T-helper 17 cell (primary cell): ENCODE measurements around the gene MAP1S. TPM values are rescaled to one million over a fixed set of nuclear protein-coding genes. Genes with fewer than 3 reads are reported as not detected.

Experiments used
- ATAC-seq: fragments of 150-1000 bp; cut with Tn5 transposase; 2 replicates; pipeline ENCODE4 v1.10.0; 2021; ENCODE audit warnings: mild to moderate bottlenecking, moderate library complexity
- DNase-seq, 3 donors: peaks; one replicate each; pipeline versions ENCODE4 v3.0.0 to v3.0.0-alpha.2; 2020 to 2021
- H3K9me3 ChIP-seq: one replicate; pipeline ENCODE4 v1.7.0; 2013; ENCODE audit warnings: low read length, mild to moderate bottlenecking; ENCODE audit not compliant: control insufficient read depth, poor library complexity, severe bottlenecking
- H3K27ac Mint-ChIP-seq: one replicate; pipeline ENCODE4 v1.8.0; 2022; ENCODE audit warnings: mild to moderate bottlenecking, moderate library complexity, mixed read lengths
- H3K27me3 Mint-ChIP-seq: one replicate; pipeline ENCODE4 v1.8.0; 2022; ENCODE audit warnings: mixed read lengths
- H3K36me3 Mint-ChIP-seq: one replicate; pipeline ENCODE4 v1.8.0; 2022; ENCODE audit warnings: low read depth, mixed read lengths
- H3K4me1 Mint-ChIP-seq: one replicate; pipeline ENCODE4 v1.8.0; 2022; ENCODE audit warnings: mild to moderate bottlenecking, mixed read lengths
- H3K4me3 Mint-ChIP-seq: one replicate; pipeline ENCODE4 v1.8.0; 2022; ENCODE audit warnings: mild to moderate bottlenecking, moderate library complexity, mixed read lengths
- total RNA-seq, 4 donors: library from RNA in 2 of 4; stranded (reverse) in 2 of 4; gene quantifications; one replicate each; pipeline ENCODE4 v1.2.3 and lab custom pipeline; 2022 to 2026

MAP1S gene, protein sequence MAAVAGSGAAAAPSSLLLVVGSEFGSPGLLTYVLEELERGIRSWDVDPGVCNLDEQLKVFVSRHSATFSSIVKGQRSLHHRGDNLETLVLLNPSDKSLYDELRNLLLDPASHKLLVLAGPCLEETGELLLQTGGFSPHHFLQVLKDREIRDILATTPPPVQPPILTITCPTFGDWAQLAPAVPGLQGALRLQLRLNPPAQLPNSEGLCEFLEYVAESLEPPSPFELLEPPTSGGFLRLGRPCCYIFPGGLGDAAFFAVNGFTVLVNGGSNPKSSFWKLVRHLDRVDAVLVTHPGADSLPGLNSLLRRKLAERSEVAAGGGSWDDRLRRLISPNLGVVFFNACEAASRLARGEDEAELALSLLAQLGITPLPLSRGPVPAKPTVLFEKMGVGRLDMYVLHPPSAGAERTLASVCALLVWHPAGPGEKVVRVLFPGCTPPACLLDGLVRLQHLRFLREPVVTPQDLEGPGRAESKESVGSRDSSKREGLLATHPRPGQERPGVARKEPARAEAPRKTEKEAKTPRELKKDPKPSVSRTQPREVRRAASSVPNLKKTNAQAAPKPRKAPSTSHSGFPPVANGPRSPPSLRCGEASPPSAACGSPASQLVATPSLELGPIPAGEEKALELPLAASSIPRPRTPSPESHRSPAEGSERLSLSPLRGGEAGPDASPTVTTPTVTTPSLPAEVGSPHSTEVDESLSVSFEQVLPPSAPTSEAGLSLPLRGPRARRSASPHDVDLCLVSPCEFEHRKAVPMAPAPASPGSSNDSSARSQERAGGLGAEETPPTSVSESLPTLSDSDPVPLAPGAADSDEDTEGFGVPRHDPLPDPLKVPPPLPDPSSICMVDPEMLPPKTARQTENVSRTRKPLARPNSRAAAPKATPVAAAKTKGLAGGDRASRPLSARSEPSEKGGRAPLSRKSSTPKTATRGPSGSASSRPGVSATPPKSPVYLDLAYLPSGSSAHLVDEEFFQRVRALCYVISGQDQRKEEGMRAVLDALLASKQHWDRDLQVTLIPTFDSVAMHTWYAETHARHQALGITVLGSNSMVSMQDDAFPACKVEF
- 10 to 100 TPM; 34.6 to 36.0 TPM for total RNA-seq
- 19.3 to 25.3 reads per million in 2 donors for total RNA-seq (lab: John Stamatoyannopoulos, UW)

- peak; percentile 45 to 58 (median 48) for DNase-seq
These were observed at the start of gene MAP1S for GRCh38 chr19:17718947-17719711. Gene MAP1S, plus strand, starts transcription at chr19:17719480. Its CDS starts 23 bp downstream, at chr19:17719503.

GRCh38 chr19:17671906-17672305 lies 47.4 kb upstream of the MAP1S start:
- DNase-seq (no peak), ATAC-seq (no peak)
- Mint-ChIP-seq H3K27ac (no peak overlapping the region), H3K36me3 (no peaks in the 10 kb centered on the region), H3K4me1 (peaks cover 7% of the 10 kb centered on the region), H3K4me3 (no peak overlapping the region), H3K27me3 (peaks cover 19% of the 10 kb centered on the region)
- H3K9me3 ChIP-seq: no peaks in the 10 kb centered on the region

More at GRCh38 chr19:17718947-17719711, at the start of gene MAP1S:
- Mint-ChIP-seq H3K4me1 (peaks cover 34% of the 10 kb centered on the region), H3K36me3 (peaks cover 2% of the 10 kb centered on the region), H3K4me3 (peak within 1 kb of the TSS; percentile 95), H3K27ac (peak within 1 kb of the TSS; percentile 93), H3K27me3 (no peaks in the 10 kb centered on the region)
- no peaks in the 10 kb centered on the region for H3K9me3 ChIP-seq
- ATAC-seq: peak; percentile 92

GRCh38 chr19:17673937-17674799 lies 45.1 kb upstream of the MAP1S start:
- H3K9me3 ChIP-seq: no peaks in the 10 kb centered on the region
- peaks cover 37% of the 10 kb centered on the region for H3K27me3 Mint-ChIP-seq
- no peak for ATAC-seq
- H3K27ac Mint-ChIP-seq: no peak overlapping the region
- H3K4me1 Mint-ChIP-seq: peaks cover 10% of the 10 kb centered on the region
- DNase-seq: no peak
- peaks cover 3% of the 10 kb centered on the region for H3K36me3 Mint-ChIP-seq
- H3K4me3 Mint-ChIP-seq: no peak overlapping the region

GRCh38 chr19:17676295-17676694 lies 43.0 kb upstream of the MAP1S start:
- Mint-ChIP-seq H3K27ac (no peak overlapping the region), H3K4me3 (no peak overlapping the region), H3K36me3 (peaks cover 6% of the 10 kb centered on the region), H3K4me1 (peaks cover 18% of the 10 kb centered on the region), H3K27me3 (peaks cover 57% of the 10 kb centered on the region)
- H3K9me3 ChIP-seq: no peaks in the 10 kb centered on the region
- DNase-seq (no peak), ATAC-seq (no peak)

GRCh38 chr19:17677002-17677401 lies 42.3 kb upstream of the MAP1S start:
- Mint-ChIP-seq H3K4me3 (no peak overlapping the region), H3K36me3 (peaks cover 6% of the 10 kb centered on the region), H3K27ac (no peak overlapping the region), H3K4me1 (peaks cover 18% of the 10 kb centered on the region), H3K27me3 (peaks cover 63% of the 10 kb centered on the region)
- ATAC-seq (no peak), DNase-seq (no peak)
- H3K9me3 ChIP-seq: no peaks in the 10 kb centered on the region

DNA sequence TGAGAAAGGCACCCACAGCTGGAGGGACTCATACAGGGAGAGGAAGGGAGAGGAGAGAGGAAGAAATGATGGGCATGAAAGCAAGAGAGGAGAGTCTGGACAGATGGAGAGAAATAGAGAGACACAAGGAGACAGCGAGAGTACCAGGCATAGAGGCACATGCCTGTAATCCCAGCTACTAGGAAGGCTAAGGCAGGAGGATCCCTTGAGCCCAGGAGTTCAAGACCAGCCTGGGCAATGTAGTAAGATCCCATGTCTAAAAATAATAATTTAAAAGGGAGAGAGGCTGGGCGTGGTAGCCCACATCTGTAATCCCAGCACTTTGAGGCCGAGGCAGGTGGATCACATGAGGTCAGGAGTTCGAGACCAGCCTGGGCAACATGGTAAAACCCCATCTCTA lies 40.4 kb upstream of the MAP1S start:
- Mint-ChIP-seq H3K4me3 (no peak overlapping the region), H3K36me3 (peaks cover 8% of the 10 kb centered on the region), H3K27me3 (peaks cover 73% of the 10 kb centered on the region), H3K27ac (no peak overlapping the region), H3K4me1 (peaks cover 17% of the 10 kb centered on the region)
- DNase-seq (no peak), ATAC-seq (no peak)
- no peaks in the 10 kb centered on the region for H3K9me3 ChIP-seq

DNA sequence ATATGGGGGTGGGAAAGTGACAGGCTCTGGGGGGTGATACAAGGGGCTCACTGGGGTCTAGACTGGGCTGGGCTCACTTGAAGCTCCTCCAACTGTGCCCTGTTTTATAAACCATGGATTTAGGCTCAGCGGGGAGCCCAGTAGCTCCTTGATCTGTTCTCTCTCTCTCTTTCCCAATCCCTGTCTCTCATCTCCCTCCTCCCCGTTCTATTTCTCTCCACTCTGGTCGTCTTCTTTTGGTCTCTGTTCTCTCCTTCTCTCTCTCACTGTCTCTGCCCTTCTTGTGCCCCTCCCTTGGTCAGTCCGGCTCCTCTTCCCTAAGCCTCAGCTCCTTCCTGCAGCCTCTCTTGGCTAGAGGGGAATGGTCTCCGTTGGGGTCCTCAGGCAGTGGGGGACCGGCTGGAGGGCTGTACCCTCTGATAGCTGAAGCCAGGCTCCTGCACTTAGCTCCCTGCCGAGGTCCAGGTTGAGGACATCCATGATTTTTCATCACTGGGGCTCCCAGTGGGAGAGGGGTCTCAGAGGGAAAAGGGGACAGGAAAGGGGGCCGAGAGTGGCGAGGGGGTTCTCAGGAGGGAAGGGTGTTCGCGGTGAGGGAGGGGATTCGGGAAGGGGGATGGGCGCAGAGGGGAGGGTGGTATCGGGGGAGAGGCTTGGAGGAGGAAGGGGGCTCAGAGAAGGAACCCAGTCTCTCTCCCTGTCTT lies 39.6 kb upstream of the MAP1S start:
- H3K36me3 Mint-ChIP-seq: peaks cover 8% of the 10 kb centered on the region
- H3K27me3 Mint-ChIP-seq: peaks cover 74% of the 10 kb centered on the region
- ATAC-seq (no peak), DNase-seq (no peak)
- no peaks in the 10 kb centered on the region for H3K9me3 ChIP-seq
- no peak overlapping the region for H3K27ac Mint-ChIP-seq
- H3K4me1 Mint-ChIP-seq: peaks cover 16% of the 10 kb centered on the region
- H3K4me3 Mint-ChIP-seq: peak overlapping the region; percentile 64

DNA sequence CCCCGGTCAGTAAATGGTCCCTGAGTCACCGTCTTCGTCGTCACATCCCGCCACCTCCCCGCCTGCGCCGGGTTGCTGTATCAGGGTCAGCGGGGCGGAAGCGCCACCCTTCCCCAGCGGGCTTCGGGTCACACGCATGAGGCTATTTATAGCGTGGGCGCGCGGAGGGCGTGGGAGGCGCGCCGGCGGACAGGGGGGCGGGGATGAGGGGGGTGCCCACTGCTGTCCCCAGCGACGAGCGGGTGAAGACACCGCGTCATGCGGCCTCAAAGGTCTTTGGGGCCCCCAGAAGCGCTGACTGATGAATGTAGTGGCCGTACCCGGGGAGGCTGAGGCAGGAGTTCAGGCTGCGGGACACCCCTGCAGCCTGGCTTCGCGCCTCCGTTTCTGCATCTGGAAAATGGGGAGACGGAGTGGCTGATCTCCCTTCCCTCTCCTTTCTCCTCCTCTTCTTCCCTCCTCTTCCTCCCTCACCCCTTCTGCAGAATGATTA lies 39.0 kb upstream of the MAP1S start:
- peak; percentile 71 for ATAC-seq
- Mint-ChIP-seq H3K36me3 (peaks cover 8% of the 10 kb centered on the region), H3K27ac (no peak overlapping the region), H3K4me3 (peak overlapping the region; percentile 47), H3K4me1 (peaks cover 16% of the 10 kb centered on the region), H3K27me3 (peaks cover 79% of the 10 kb centered on the region)
- no peaks in the 10 kb centered on the region for H3K9me3 ChIP-seq
- no peak for DNase-seq

GRCh38 chr19:17681505-17682125 lies 37.7 kb upstream of the MAP1S start:
- Mint-ChIP-seq H3K27ac (no peak overlapping the region), H3K4me1 (peaks cover 12% of the 10 kb centered on the region), H3K27me3 (peaks cover 78% of the 10 kb centered on the region), H3K4me3 (no peak overlapping the region), H3K36me3 (peaks cover 8% of the 10 kb centered on the region)
- DNase-seq (peak in 1 of 3 donors; percentile 18), ATAC-seq (no peak)
- H3K9me3 ChIP-seq: no peaks in the 10 kb centered on the region

- Mint-ChIP-seq H3K4me3 (no peak overlapping the region), H3K4me1 (peaks cover 12% of the 10 kb centered on the region), H3K27me3 (peaks cover 80% of the 10 kb centered on the region), H3K27ac (no peak overlapping the region), H3K36me3 (peaks cover 8% of the 10 kb centered on the region)
- DNase-seq (no peak), ATAC-seq (no peak)
- H3K9me3 ChIP-seq: no peaks in the 10 kb centered on the region
These were observed 37.0 kb upstream of the MAP1S start for GRCh38 chr19:17682273-17682672.

DNA sequence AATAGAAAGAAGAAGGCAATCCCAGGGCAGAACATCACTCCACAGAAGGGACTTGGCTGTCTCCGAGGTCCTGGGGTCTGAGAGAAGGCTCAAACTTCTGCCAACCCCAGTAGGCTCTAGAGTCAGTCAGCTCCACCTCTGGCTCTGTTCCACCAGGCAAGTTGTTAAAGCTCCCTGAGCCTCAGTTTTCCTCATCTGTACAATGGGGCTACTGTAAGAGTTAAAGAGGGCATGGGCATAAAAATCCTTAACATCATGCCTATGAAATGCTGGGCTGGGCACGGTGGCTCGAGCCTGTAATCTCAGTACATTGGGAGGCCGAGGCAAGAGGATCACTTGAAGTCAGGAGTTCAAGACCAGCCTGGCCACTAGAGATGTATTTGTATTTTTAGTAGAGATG lies 36.2 kb upstream of the MAP1S start:
- Mint-ChIP-seq H3K4me1 (peaks cover 17% of the 10 kb centered on the region), H3K4me3 (no peak overlapping the region), H3K36me3 (peaks cover 10% of the 10 kb centered on the region), H3K27ac (no peak overlapping the region), H3K27me3 (peaks cover 78% of the 10 kb centered on the region)
- ATAC-seq (no peak), DNase-seq (no peak)
- no peaks in the 10 kb centered on the region for H3K9me3 ChIP-seq
